ENCODE results near the gene CEP63. TPM values are rescaled to one million over a fixed set of nuclear protein-coding genes. Genes with fewer than 3 reads are reported as not detected.

CEP63 gene
- total and polyA plus RNA-seq, 2 of the 8 experiments (the other 6 are each of a cell fraction or from before 2014, with no cell fraction given): 5.3 to 18.2 TPM

DNA sequence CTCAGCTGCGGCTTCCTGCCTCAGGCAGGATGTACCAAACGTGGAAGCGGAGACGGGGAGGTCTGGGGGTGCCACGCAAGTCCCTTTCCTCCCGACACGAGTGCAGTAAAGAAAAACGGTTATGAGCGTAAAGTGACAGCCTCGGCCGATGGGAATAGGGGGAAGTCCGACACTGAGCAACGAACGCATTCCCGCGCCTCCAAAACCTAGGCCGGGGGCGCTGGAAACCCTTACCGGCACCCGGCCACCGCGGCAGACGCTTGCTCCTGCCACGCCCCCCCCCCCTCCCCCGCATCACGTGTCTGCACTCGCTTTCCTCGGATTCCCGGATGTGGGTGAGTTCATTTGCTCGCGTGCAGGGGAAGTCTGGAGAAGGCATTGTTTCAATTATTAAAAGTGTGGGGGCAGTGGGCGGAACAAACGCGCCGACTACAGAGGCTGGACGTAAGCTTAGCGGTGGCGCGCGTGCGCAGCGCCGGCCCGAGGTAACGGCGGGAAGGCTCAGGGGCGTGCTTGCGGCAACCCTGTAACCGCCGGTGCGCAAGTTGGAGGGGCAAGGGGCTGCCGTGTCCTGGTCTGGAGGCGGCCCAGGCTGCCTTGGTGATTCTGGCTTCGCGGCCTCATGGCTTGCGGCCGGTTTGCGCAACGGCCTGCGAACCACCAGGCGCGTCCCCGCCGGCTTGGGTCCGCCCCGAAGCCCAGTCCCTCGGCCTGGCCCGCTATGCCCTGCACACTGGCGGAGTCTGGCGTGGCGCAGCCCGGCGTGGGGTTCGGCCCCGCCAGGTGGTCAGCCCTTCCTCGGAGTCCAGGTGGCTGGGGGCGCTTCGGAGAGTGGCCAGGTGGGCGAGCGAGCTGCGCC lies at the start of gene CEP63, which contains the start of gene ANAPC13 (continued):
- TF ChIP-seq EZH2 (IDR thresholded peaks at IDR 0.05; ENCODE audit: low read depth, low read length, severe bottlenecking) (no peak), KDM4A (IDR thresholded peaks at IDR 0.05; ENCODE audit: low read depth, low read length, severe bottlenecking) (peak; percentile 49), RBBP5 (IDR thresholded peaks at IDR 0.05; ENCODE audit: borderline replicate concordance, low read depth, low read length) (peak; percentile 70), EP300 (IDR thresholded peaks at IDR 0.05; ENCODE audit: borderline replicate concordance in 1 of 2, low read depth in 2 of 2, low read length in 2 of 2) (peak in 1 of 2 experiments; percentile 81; a peak in 2 of 3 replicates), HDAC6 (IDR thresholded peaks at IDR 0.05; ENCODE audit: low read depth, low read length) (no peak), TAF1 (IDR thresholded peaks at IDR 0.05; ENCODE audit: low read depth, low read length) (peak; percentile 77), SP1 (IDR thresholded peaks at IDR 0.05; ENCODE audit: low read depth, low read length) (no peak), TBP (IDR thresholded peaks at IDR 0.05; ENCODE audit: low read depth, low read length) (peak; percentile 64; the same call in 1 of the 2 replicates)

Data from H1 (cell line).